HG03045 (cell line): Measurements from ENCODE around the gene BIRC5.

Experiments
- ATAC-seq: cut with Tn5 transposase; IDR thresholded peaks from one replicate; pipeline ENCODE4 v1.9.1; 2021; ENCODE audit warnings: mild to moderate bottlenecking, moderate library complexity; ENCODE audit not compliant: unreplicated experiment

Gene BIRC5

GRCh38 chr17:78255029-78255656, 41.1 kb downstream of the BIRC5 start:
- no peak for ATAC-seq

- no peak for ATAC-seq
These were observed 42.1 kb downstream of the BIRC5 start for GRCh38 chr17:78255953-78256706.

- ATAC-seq = no peak
These were observed 42.9 kb downstream of the BIRC5 start for GRCh38 chr17:78256707-78257591.

- no peak for ATAC-seq
These were observed 43.8 kb downstream of the BIRC5 start for GRCh38 chr17:78257810-78258322.

- no peak for ATAC-seq
These were observed 44.5 kb downstream of the BIRC5 start for GRCh38 chr17:78258323-78259191.

- ATAC-seq = no peak
These were observed 45.1 kb downstream of the BIRC5 start for GRCh38 chr17:78259192-78259554.

- ATAC-seq = no peak
These were observed 49.1 kb downstream of the BIRC5 start for GRCh38 chr17:78263063-78263735.

- no peak for ATAC-seq
These were observed 49.8 kb downstream of the BIRC5 start for GRCh38 chr17:78263736-78264340.

GRCh38 chr17:78264590-78264989, 50.5 kb downstream of the BIRC5 start:
- ATAC-seq = no peak

- no peak for ATAC-seq
These were observed 51.1 kb downstream of the BIRC5 start for GRCh38 chr17:78265121-78265520.

GRCh38 chr17:78266231-78266631, 52.2 kb downstream of the BIRC5 start:
- ATAC-seq = no peak

GRCh38 chr17:78266771-78267170, 52.7 kb downstream of the BIRC5 start:
- ATAC-seq = no peak

- ATAC-seq = no peak
These were observed 53.4 kb downstream of the BIRC5 start for GRCh38 chr17:78267253-78268073.

GRCh38 chr17:78268191-78268874, 54.3 kb downstream of the BIRC5 start:
- no peak for ATAC-seq

- ATAC-seq = no peak
These were observed 55.2 kb downstream of the BIRC5 start for GRCh38 chr17:78268951-78269905.

- no peak for ATAC-seq
These were observed 55.9 kb downstream of the BIRC5 start for GRCh38 chr17:78269955-78270381.
